Fibroblast of lung (primary cell): ENCODE data around the gene RSL24D1.

Experiments
- CTCF ChIP-seq, 2 donors: IDR thresholded peaks in 1 of 2; conservative IDR thresholded peaks in 1 of 2; 1 replicate in 1 of 2; 2 replicates in 1 of 2; pipeline ENCODE4 v1.5.1; 2011 to 2012; ENCODE audit warnings: low read length in 2 of 2, control low read depth in 1 of 2, inconsistent platforms in 1 of 2, low read depth in 1 of 2, mild to moderate bottlenecking in 1 of 2
- EZH2 ChIP-seq: IDR thresholded peaks from 2 replicates; pipeline ENCODE4 v1.5.1; 2012; ENCODE audit warnings: low read length, control low read depth, mild to moderate bottlenecking; ENCODE audit errors: missing control alignments

GRCh38 chr15:55183679-55184078 is 13.1 kb downstream of the RSL24D1 start:
- TF ChIP-seq CTCF (conservative IDR thresholded peaks at IDR 0.05 in 1 of 2, IDR thresholded peaks at IDR 0.05 in 1 of 2; ENCODE audit: low read depth in 1 of 2, low read length in 2 of 2) (no peak), EZH2 (no peak)
